ENCODE data around the gene VASH1. TPM values are rescaled to one million over a fixed set of nuclear protein-coding genes. Genes with fewer than 3 reads are reported as not detected.
"Not testable (repeated sequence)": the region's sequence is repeated elsewhere in the genome, so short reads cannot be mapped to it uniquely, and the experiment has no call there.

VASH1 gene
- total and polyA plus RNA-seq, 2 of the 13 experiments (the other 11 are each of a cell fraction or from before 2014, with no cell fraction given), result 0.11 to 0.24 TPM

GRCh38 chr14:76720382-76720813 lies 40.9 kb upstream of the VASH1 start (continued):
- peak; percentile 29 for TF ChIP-seq TEAD3 (CRISPR knock-in tag; optimal IDR thresholded peaks at IDR 0.05; ENCODE audit: borderline replicate concordance)
- peak in 1 of 2 experiments; percentile 84; a peak in 3 of 4 replicates for TF ChIP-seq NR2F1 (CRISPR knock-in tag; IDR thresholded peaks at IDR 0.05)
- TF ChIP-seq RXRA (CRISPR knock-in tag; IDR thresholded peaks at IDR 0.05), result peak; percentile 49; the same call in 1 of the 2 replicates
- TF ChIP-seq SRF (IDR thresholded peaks at IDR 0.05; ENCODE audit: low read depth, low read length), result no peak
- TF ChIP-seq TCF7L2 (IDR thresholded peaks at IDR 0.05; ENCODE audit: low read depth, low read length), result no peak

GRCh38 chr14:76721506-76721905 lies 39.8 kb upstream of the VASH1 start:
- CTCF ChIA-PET (ENCODE audit: low intra/inter-chr PET ratio, low total read pairs); H2AFZ ChIP-seq (ENCODE audit: low read length); H3K79me2 ChIP-seq (ENCODE audit: insufficient read depth, low read length); H3K36me3 ChIP-seq (replicated peaks in 1 of 2; ENCODE audit: control insufficient read depth in 1 of 2, insufficient read depth in 2 of 2, low read length in 2 of 2); POLR2A ChIA-PET; H3K4me2 ChIP-seq (ENCODE audit: low read depth, low read length); H3K9me3 ChIP-seq (ENCODE audit: low read length); H3K27me3 ChIP-seq (ENCODE audit: control insufficient read depth in 1 of 2, insufficient read depth in 2 of 2, low read length in 2 of 2); H3K4me3 ChIP-seq (replicated peaks in 1 of 3; ENCODE audit: insufficient read depth in 1 of 3, low read depth in 2 of 3, low read length in 3 of 3); DNase-seq (ENCODE audit: low spot score); in situ Hi-C loops (cut with HindIII; ENCODE audit: extremely low pct_ligation_motif_present, low pct_unique_long_range_greater_than_20kb); BruUV-seq (replicated peaks); intact Hi-C loops (cut with micrococcal nuclease; ENCODE audit: unreplicated experiment); H3K27ac ChIP-seq (ENCODE audit: extremely low read length, insufficient read depth, low read length); H4K20me1 ChIP-seq (ENCODE audit: insufficient read depth, low read length); H3K9ac ChIP-seq (ENCODE audit: insufficient read depth, low read depth, low read length); FAIRE-seq; ATAC-seq: not testable (repeated sequence)
- peaks cover 14% of the 10 kb centered on the region for H3K4me1 ChIP-seq (ENCODE audit: insufficient read depth, low read length)
- WGBS (ENCODE audit: low lambda C conversion rate), result 61% methylated on average over 11 of the region's 11 CpGs

GRCh38 chr14:76724651-76725550 lies 36.4 kb upstream of the VASH1 start:
- no peak overlapping the region for H3K4me2 ChIP-seq (ENCODE audit: low read depth, low read length)
- peaks cover 11% of the 10 kb centered on the region for H3K4me1 ChIP-seq (ENCODE audit: insufficient read depth, low read length)
- peaks cover 2 to 18% of the 10 kb centered on the region in 2 experiments; a peak in 2 of 5 replicates for H3K27me3 ChIP-seq (ENCODE audit: control insufficient read depth in 1 of 2, insufficient read depth in 2 of 2, low read length in 2 of 2)
- H3K79me2 ChIP-seq (ENCODE audit: insufficient read depth, low read length), result no peaks in the 10 kb centered on the region
- TF ChIP-seq PHF8 (CRISPR knock-in tag; IDR thresholded peaks at IDR 0.05), result no peak
- peak; percentile 81 for TF ChIP-seq MNT (IDR thresholded peaks at IDR 0.05)
- H4K20me1 ChIP-seq (ENCODE audit: insufficient read depth, low read length), result no peaks in the 10 kb centered on the region
- ChIA-PET CTCF (ENCODE audit: low intra/inter-chr PET ratio, low total read pairs) (no interaction called here), POLR2A (no interaction called here)
- intact Hi-C loops (cut with micrococcal nuclease; ENCODE audit: unreplicated experiment) (no loop called here), in situ Hi-C loops (cut with HindIII; ENCODE audit: extremely low pct_ligation_motif_present, low pct_unique_long_range_greater_than_20kb) (no loop called here)
- H3K36me3 ChIP-seq (replicated peaks in 1 of 2; ENCODE audit: control insufficient read depth in 1 of 2, insufficient read depth in 2 of 2, low read length in 2 of 2), result no peaks in the 10 kb centered on the region
- no peak for FAIRE-seq
- H2AFZ ChIP-seq (ENCODE audit: low read length), result no peak overlapping the region
- H3K4me3 ChIP-seq (replicated peaks in 1 of 3; ENCODE audit: insufficient read depth in 1 of 3, low read depth in 2 of 3, low read length in 3 of 3), result no peak overlapping the region
- ATAC-seq, result no peak
- H3K27ac ChIP-seq (ENCODE audit: extremely low read length, insufficient read depth, low read length), result no peak overlapping the region
- no peaks in the 10 kb centered on the region for H3K9me3 ChIP-seq (ENCODE audit: low read length)
- H3K9ac ChIP-seq (ENCODE audit: insufficient read depth, low read depth, low read length), result no peak overlapping the region
- BruUV-seq (replicated peaks), result no TSS peak
- DNase-seq (ENCODE audit: low spot score), result no peak
- 13% methylated on average over 8 of the region's 8 CpGs for WGBS (ENCODE audit: low lambda C conversion rate)
